Globus pallidus (tissue), 1 donor: Measurements from ENCODE around the gene ANKRD6.

ENCODE experiments used
- DNase-seq: peaks from one replicate; pipeline ENCODE4 v3.0.0-alpha.2; 2015; ENCODE audit warnings: low spot score

Gene ANKRD6

DNA sequence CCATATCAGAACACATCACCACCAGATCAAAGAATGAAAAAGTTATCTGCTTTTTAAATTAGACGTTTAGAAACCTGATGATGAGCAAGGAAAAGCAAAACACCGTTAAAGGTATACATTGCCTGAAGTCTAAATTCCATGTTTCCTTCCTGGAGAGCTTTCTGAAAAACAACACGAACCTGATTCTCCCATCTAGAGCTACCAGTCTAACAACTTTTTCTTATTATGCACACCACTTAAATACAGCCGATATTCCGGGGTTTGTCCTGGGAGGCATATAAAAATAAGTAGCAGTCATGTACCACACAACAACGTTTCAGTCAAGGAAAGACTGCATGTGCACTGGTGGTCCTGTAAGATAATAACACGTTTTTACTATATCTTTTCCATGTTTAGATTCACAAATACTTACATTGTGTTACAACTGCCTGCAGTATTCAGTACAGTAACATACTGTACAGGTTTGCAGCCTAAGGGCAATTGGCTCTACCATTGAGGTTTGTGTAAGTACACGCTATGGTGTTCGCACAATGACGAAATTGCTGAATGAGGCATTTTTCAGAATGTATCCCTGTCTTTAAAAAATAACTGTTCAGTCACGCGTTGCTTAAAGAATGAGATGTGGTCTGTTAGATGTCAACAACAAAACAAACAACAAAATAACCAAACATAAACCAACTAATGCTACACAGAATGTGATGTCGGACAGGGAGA, 224.7 kb downstream of the ANKRD6 start:
- DNase-seq = no peak

DNA sequence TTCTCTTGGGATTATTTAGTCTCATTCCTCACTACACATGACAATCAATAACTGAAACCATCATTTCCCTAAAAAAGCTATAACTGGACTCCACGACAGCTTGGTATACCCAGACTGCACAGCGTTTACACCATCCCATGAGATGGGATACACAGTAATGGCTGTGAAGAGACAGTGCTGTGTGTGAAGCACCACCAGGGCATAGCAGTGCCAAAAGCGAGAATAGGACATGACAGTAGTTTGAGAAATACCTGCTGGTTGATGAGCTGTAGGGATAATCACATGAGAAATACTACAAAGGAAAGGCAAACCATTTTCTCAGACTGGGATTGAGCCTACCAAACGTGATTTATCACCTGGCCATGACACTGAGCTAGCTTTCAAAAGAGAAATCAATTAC, 228.0 kb downstream of the ANKRD6 start:
- no peak for DNase-seq

- no peak for DNase-seq
Observed at GRCh38 chr6:89661559-89661958, 228.6 kb downstream of the ANKRD6 start.

GRCh38 chr6:89662659-89663223, 229.8 kb downstream of the ANKRD6 start:
- no peak for DNase-seq

DNA sequence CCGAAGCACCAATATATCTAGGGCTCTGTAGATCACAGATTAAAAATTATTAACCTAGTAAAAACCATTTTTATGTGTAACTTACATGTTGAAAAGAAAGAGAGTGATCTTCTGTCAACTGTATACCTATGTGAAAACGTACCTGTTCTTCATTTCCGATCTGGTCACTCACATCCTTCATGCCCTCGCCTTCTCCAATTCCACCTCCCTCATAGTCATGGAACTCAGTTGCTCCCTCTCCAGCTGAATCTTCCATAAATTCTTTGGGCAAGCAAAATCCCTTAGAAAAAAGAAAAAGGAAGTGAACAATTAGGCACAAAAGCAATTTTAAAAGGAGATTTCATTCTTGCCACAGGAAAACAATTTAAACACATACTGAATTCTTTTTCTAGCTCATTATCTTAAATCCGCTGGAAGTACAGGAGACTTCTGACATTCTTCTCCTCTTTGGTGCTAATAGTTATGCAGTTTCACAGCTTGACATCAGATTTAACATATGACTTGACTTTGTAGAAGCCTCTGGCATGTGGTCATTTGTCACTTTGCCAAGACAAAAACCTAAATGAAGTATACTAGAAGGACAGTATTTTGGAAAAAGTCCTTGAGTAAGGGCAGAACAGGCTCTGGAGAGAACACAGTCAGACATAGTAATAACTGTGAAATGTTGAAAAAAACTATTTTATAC, 235.1 kb downstream of the ANKRD6 start:
- DNase-seq = no peak

DNA sequence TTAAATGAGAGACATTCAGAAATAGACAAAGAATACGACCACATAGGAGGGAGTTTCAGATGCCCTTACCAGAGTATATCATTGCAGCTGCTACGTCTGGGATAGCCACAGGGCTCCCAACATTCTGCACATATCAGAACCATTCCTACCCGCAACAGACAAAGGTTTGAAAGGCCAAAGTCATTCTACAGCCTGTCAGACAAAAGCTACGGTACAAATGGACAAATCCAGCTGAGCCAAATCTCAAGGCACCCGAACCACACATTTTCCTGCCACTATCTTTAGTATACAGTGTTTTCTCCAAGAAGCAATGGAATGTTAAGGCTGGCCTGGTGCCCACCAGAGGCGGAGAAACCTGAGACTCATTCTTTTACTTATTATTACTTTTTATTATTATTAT, 236.1 kb downstream of the ANKRD6 start:
- DNase-seq = no peak

GRCh38 chr6:89670935-89671565, 238.1 kb downstream of the ANKRD6 start:
- DNase-seq = no peak

GRCh38 chr6:89675949-89676748, 243.2 kb downstream of the ANKRD6 start:
- DNase-seq = no peak

- no peak for DNase-seq
Observed at GRCh38 chr6:89678531-89678930, 245.6 kb downstream of the ANKRD6 start.

- DNase-seq = no peak
Observed at GRCh38 chr6:89679215-89680120, 246.5 kb downstream of the ANKRD6 start.

DNA sequence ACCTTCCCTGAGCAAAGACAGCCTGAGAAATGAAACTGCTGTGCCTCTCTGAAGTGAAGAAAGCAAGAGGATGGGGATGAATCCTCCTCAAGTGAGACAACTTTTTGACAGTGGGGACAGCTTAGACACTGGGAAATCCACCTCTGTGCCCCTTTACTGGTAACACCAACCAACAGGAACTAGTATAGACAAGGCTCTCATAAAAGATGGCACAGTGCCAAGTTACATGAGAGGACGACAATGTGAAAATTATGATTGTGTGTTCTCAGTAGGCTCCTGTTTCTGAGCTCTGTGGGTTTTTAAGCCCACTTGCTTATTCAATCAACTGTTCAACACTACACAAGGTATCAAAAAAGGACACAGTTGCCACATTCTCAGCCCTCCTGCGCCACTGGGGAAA, 247.2 kb downstream of the ANKRD6 start:
- DNase-seq = no peak

DNA sequence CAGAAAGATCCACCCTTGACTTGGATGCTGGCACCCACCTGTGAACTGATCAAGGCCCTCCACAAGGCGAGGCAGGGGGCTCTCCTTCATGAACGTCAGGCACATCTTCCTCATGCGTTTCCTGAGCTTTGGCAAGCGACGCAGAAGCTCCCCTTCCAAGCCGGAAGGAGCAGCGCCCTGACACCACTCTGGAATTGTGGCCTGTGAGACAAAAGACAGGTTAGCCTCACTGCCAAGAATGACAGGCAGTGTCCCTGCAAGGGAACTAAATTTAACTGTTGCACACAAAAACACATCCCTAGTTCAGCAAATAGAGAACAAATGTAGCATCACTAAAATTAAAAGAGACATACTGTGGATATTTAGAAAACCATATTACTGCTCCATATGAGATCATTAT, 247.6 kb downstream of the ANKRD6 start:
- no peak for DNase-seq

DNA sequence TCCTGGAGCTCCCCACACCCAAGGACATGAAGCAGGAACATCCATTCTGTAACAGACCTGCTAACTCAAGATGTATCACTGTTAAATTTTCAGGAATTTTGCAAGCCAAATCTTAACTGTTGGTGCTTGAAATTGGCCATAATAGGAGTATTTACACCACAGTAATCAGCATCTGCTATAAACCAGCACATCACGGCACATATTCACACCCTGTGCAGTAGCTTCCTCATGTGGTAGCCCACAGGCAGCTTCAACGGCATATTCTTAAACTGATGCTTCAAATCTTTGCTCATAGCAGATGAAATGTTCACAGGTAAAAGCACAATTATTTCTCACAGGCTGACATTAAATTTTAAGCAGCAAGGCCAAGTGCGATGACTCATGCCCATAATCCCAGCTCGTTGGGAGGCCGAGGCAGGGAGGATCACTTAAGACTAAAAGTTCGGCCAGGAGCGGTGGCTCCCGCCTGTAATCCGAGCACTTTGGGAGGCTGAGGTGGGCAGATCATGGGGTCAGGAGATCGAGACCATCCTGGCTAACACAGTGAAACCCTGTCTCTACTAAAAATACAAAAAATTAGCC, 249.1 kb downstream of the ANKRD6 start:
- no peak for DNase-seq

GRCh38 chr6:89682991-89683390, 250.0 kb downstream of the ANKRD6 start:
- DNase-seq = no peak
